Stimulated activated CD4-positive, alpha-beta T cell treated with anti-CD3 and anti-CD28 coated beads, Interleukin-1b, Interleukin-23, amount 100 ng/mL, for 48 hours (primary cell): ENCODE results near the gene CHST6.
"Not testable (repeated sequence)": the region's sequence is repeated elsewhere in the genome, so short reads cannot be mapped to it uniquely, and the experiment has no call there.

ENCODE experiments used
- DNase-seq: peaks from one replicate; pipeline ENCODE4 v3.0.0-alpha.2; 2020

The CHST6 gene

GRCh38 chr16:75472908-75473877 is 22.0 kb downstream of the CHST6 start:
- DNase-seq: no peak

- peak; percentile 13 for DNase-seq
Observed at GRCh38 chr16:75471723-75472633, 23.3 kb downstream of the CHST6 start.

GRCh38 chr16:75466760-75467159 is 28.5 kb downstream of the CHST6 start:
- DNase-seq: no peak

- DNase-seq: peak; percentile 99
Observed at GRCh38 chr16:75464122-75464918, 30.9 kb downstream of the CHST6 start, which contains the start of gene TMEM170A. TMEM170A (minus strand) TSS chr16:75464689; CDS start chr16:75464600, 89 bp downstream.

- DNase-seq: not testable (repeated sequence)
Observed at GRCh38 chr16:75463389-75464121, 31.7 kb downstream of the CHST6 start.

GRCh38 chr16:75462806-75463205 is 32.4 kb downstream of the CHST6 start:
- no peak for DNase-seq

GRCh38 chr16:75461575-75461974 is 33.7 kb downstream of the CHST6 start:
- no peak for DNase-seq

GRCh38 chr16:75460446-75460845 is 34.8 kb downstream of the CHST6 start:
- no peak for DNase-seq

GRCh38 chr16:75459691-75460090 is 35.5 kb downstream of the CHST6 start:
- no peak for DNase-seq

GRCh38 chr16:75458439-75458838 is 36.8 kb downstream of the CHST6 start:
- DNase-seq: no peak

- DNase-seq: no peak
Observed at GRCh38 chr16:75458029-75458428, 37.2 kb downstream of the CHST6 start.

GRCh38 chr16:75457485-75458021 is 37.7 kb downstream of the CHST6 start:
- no peak for DNase-seq

- no peak for DNase-seq
Observed at GRCh38 chr16:75456971-75457370, 38.3 kb downstream of the CHST6 start.

GRCh38 chr16:75456486-75456885 is 38.8 kb downstream of the CHST6 start:
- not testable (repeated sequence) for DNase-seq

GRCh38 chr16:75455677-75456076 is 39.6 kb downstream of the CHST6 start:
- no peak for DNase-seq

GRCh38 chr16:75452464-75453190 is 42.6 kb downstream of the CHST6 start:
- DNase-seq: no peak

- no peak for DNase-seq
Observed at GRCh38 chr16:75446416-75446815, 48.8 kb downstream of the CHST6 start.

GRCh38 chr16:75445298-75445697 is 49.9 kb downstream of the CHST6 start:
- DNase-seq: no peak

- no peak for DNase-seq
Observed at GRCh38 chr16:75443298-75443697, 51.9 kb downstream of the CHST6 start.

GRCh38 chr16:75433732-75434413 is 61.4 kb downstream of the CHST6 start:
- peak; percentile 67 for DNase-seq
